Stomach (tissue), 9 donors: Measurements from ENCODE around the gene DHCR24. TPM values are rescaled to one million over a fixed set of nuclear protein-coding genes. Genes with fewer than 3 reads are reported as not detected.

Experiments
- DNase-seq, 2 donors: peaks; one replicate each; pipeline versions ENCODE4 v3.0.0 to v3.0.0-alpha.2; 2013 to 2019
- H3K27ac ChIP-seq, 5 donors: fragments of 200-600 bp in 4 of 5; sonication (generic) in 4 of 5; one replicate each; pipeline ENCODE4 v1.5.1; 2013 to 2019; ENCODE audit warnings: mild to moderate bottlenecking in 1 of 5, moderate library complexity in 1 of 5
- H3K27me3 ChIP-seq, 3 donors: fragments of 200-600 bp; sonication (generic); one replicate each; pipeline ENCODE4 v1.5.1; 2017 to 2019; ENCODE audit warnings: mixed run types in 1 of 3
- H3K36me3 ChIP-seq, 4 donors: fragments of 200-600 bp; sonication (generic); 1 replicate in 3 of 4; 2 replicates in 1 of 4; pipeline ENCODE4 v1.5.1; 2016 to 2019
- H3K4me1 ChIP-seq, 4 donors: fragments of 200-600 bp; sonication (generic); one replicate each; pipeline ENCODE4 v1.5.1; 2016 to 2019
- H3K4me3 ChIP-seq, 4 donors: fragments of 200-600 bp; sonication (generic) in 3 of 4; one replicate each; pipeline ENCODE4 v1.5.1; 2016 to 2019; ENCODE audit warnings: mild to moderate bottlenecking in 1 of 4
- H3K9me3 ChIP-seq, 4 donors: fragments of 200-600 bp; sonication (generic); one replicate each; pipeline ENCODE4 v1.5.1; 2016 to 2019
- EP300 ChIP-seq: sonication (generic); formaldehyde crosslinking; IDR thresholded peaks from one replicate; pipeline ENCODE4 v1.6.1; 2017; ENCODE audit warnings: antibody characterized with exemption
- POLR2A ChIP-seq, 4 donors: fragments of 450-650 bp; IDR thresholded peaks; one replicate each; pipeline ENCODE4 v1.6.1; 2016; ENCODE audit warnings: antibody characterized with exemption in 4 of 4, control low read depth in 2 of 4, mild to moderate bottlenecking in 1 of 4, moderate library complexity in 1 of 4
- POLR2AphosphoS5 ChIP-seq, 3 donors: sonication (generic); formaldehyde crosslinking; IDR thresholded peaks; one replicate each; pipeline ENCODE4 v1.6.1; 2016; ENCODE audit warnings: antibody characterized with exemption in 3 of 3
- WGBS, 5 donors: extraction: QIAGEN DNeasy Blood & Tissue Kit in 3 of 5; methylation state at CpG; one replicate each; pipeline versions ENCODE4 v1.1.5 to v1.1.7; 2013 to 2018; 5-methylcytosine and 5-hydroxymethylcytosine counted together
- intact Hi-C: fragments of 100-400 bp; cut with DNase I; formaldehyde crosslinking; loops from one replicate; pipeline ENCODE4 v1.15.1; 2023; ENCODE audit warnings: low total_unique reads
- polyA plus RNA-seq, 3 donors: library from polyadenylated mRNA; stranded (reverse); fragments of 200-250 nt; gene quantifications; one replicate each; pipeline ENCODE4 v1.2.3, GENCODE V29; 2013
- total RNA-seq, 5 donors: library from RNA; depleted of rRNA; stranded (reverse); fragments of >200 nt; gene quantifications; one replicate each; pipeline versions ENCODE4 v1.1.0 to v1.2.3, GENCODE V29; 2014 to 2016
- TF ChIP-seq, protein P1 (sequence below), 7 experiments: fragments of 450-650 bp in 4 of 7; fragments of 200-600 bp in 3 of 7; sonication (generic) in 3 of 7; IDR thresholded peaks; one replicate each; pipeline ENCODE4 v1.5.1; 2016 to 2019; ENCODE audit warnings: antibody characterized with exemption in 7 of 7, control low read depth in 2 of 7, mild to moderate bottlenecking in 1 of 7
- donor health status: healthy with polysubstance abuse.
- donor health status: Bipolar disorder and iron deficiency.
- donor health status: healthy.

The DHCR24 gene
- total and polyA plus RNA-seq, 8 donors, result 20.0 to 347 (median 69.0) TPM

DNA sequence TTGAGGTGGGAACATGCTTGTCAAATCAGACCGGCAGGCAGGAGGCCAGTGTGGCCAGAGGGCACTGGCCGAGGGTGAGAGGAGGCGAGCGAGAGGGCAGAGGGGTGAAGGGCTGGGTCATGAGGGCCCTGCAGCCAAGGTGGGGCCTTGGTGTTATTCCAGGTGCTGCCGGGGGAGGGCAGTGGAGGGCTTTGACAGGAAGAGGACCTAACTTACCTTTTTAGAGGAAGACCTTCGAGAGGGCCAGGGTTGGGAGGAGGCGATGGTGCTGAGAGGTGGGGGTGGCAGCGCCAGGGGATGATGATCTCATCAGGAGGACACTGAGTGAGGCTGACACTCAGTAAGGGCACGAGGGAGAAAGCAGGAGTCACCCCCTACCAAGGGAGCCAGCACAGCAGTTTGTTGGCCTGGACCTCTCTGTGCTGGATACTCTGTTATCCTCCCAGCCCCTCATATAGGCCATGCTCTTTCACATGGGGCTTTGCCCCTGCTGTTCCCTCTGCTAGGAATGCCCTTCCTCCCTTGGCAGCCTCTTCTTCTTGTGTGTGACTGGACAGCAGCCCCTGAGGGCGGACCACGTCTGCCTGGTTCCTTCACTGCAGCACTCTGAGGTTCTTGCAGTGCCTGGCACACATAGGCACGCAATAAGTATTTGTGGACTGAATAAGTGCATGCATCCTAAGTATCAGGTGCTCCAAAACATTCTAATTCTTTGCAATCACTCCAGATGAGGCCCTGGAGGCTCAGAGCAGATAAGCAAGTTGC, 78.4 kb downstream of the DHCR24 start:
- intact Hi-C loops, result no loop called here
- WGBS, 5 donors, result 68 to 90% (median 78%) methylated on average over 12 of the region's 12 CpGs
- Histone ChIP-seq H3K27ac (no peak overlapping the region), H3K4me1 (peaks cover 0 to 29% (median 3%) of the 10 kb centered on the region in 4 donors), H3K36me3 (no peaks in the 10 kb centered on the region), H3K4me3 (no peak overlapping the region), H3K27me3 (peaks cover 0 to 8% (median 0%) of the 10 kb centered on the region in 3 donors), H3K9me3 (no peaks in the 10 kb centered on the region)
- TF ChIP-seq EP300, result no peak
- no peak for TF ChIP-seq POLR2AphosphoS5 (IDR thresholded peaks at IDR 0.05)
- TF ChIP-seq, protein P1, sequence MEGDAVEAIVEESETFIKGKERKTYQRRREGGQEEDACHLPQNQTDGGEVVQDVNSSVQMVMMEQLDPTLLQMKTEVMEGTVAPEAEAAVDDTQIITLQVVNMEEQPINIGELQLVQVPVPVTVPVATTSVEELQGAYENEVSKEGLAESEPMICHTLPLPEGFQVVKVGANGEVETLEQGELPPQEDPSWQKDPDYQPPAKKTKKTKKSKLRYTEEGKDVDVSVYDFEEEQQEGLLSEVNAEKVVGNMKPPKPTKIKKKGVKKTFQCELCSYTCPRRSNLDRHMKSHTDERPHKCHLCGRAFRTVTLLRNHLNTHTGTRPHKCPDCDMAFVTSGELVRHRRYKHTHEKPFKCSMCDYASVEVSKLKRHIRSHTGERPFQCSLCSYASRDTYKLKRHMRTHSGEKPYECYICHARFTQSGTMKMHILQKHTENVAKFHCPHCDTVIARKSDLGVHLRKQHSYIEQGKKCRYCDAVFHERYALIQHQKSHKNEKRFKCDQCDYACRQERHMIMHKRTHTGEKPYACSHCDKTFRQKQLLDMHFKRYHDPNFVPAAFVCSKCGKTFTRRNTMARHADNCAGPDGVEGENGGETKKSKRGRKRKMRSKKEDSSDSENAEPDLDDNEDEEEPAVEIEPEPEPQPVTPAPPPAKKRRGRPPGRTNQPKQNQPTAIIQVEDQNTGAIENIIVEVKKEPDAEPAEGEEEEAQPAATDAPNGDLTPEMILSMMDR (IDR thresholded peaks at IDR 0.05), result no peak
- no peak for TF ChIP-seq POLR2A (IDR thresholded peaks at IDR 0.05)
- peak in 1 of 2 donors; percentile 20 for DNase-seq

DNA sequence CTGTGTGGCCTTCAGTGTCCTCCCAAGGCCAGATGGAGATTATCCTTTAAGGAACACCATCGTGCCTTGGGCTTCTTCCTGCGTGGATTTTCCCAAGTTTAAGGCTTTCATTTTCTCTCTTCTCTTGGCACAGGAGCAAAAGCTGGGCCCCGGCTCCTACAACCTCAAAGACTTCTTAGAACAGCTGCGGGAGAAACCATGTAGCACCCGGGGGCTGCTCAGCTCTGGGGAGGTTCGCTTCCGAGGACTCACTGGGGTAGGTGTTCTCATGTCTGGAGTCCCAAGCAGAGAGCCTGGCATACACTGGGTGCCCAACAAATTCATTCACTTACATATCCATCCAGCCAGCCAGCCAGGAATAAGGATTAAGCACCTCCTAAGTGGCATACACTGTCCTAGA, 79.2 kb downstream of the DHCR24 start:
- Histone ChIP-seq H3K27me3 (peaks cover 0 to 8% (median 0%) of the 10 kb centered on the region in 3 donors), H3K4me3 (no peak overlapping the region), H3K36me3 (no peaks in the 10 kb centered on the region), H3K9me3 (no peaks in the 10 kb centered on the region), H3K27ac (peak overlapping the region in 3 of 5 donors; percentile 16 to 53 (median 43)), H3K4me1 (peaks cover 0 to 30% (median 3%) of the 10 kb centered on the region in 4 donors)
- DNase-seq, result peak in 1 of 2 donors; percentile 23
- intact Hi-C loops, result no loop called here
- WGBS, 5 donors, result 78 to 93% (median 81%) methylated on average over 6 to 7 of the region's 7 CpGs
- TF ChIP-seq EP300 (no peak), POLR2AphosphoS5 (IDR thresholded peaks at IDR 0.05) (no peak), POLR2A (IDR thresholded peaks at IDR 0.05) (no peak)
- TF ChIP-seq, protein P1 (IDR thresholded peaks at IDR 0.05), result no peak

DNA sequence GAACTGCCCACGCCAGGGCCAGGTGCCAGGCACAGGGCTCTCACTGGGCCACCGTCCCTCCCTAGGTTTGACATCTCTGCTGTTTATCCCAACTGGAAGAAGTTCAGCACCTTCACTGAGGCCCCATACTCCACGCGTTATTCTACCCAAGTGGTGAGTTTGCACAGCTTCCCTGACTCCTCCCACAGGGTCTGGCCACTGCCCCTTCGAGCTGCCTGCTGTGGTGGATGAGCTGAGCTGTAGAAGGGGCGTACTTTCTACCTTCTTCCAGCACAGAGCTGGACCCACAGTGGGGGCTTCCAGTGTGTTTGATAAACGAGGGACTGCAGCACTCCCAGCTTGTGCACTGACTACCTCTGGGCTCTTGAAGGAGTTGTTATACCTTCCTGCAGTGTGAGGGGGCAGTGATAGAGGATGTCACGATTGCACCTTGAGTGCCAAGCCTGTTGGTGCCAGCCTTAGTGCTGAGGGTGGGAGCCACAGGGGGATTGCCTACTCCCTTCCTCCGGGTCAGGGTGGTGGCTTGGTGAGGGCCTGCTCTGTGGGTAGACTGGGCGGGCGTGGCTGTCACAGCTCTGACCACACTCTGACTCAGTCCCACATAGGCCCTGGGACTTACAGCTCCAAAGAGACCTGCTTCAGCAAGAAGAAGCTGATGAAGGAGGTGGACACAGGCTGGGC, 79.9 kb downstream of the DHCR24 start:
- H3K4me3 ChIP-seq, result no peak overlapping the region
- peak overlapping the region in 3 of 5 donors; percentile 16 to 53 (median 43) for H3K27ac ChIP-seq
- H3K36me3 ChIP-seq, result no peaks in the 10 kb centered on the region
- WGBS, 5 donors, result 56 to 61% (median 56%) methylated on average over 5 to 11 of the region's 11 CpGs
- no peaks in the 10 kb centered on the region for H3K9me3 ChIP-seq
- TF ChIP-seq POLR2A (IDR thresholded peaks at IDR 0.05), result no peak
- TF ChIP-seq, protein P1 (IDR thresholded peaks at IDR 0.05), result no peak
- no peak for TF ChIP-seq POLR2AphosphoS5 (IDR thresholded peaks at IDR 0.05)
- TF ChIP-seq EP300, result no peak
- intact Hi-C loops, result no loop called here
- DNase-seq, result peak; percentile 63 to 64
- peaks cover 0 to 30% (median 4%) of the 10 kb centered on the region in 4 donors for H3K4me1 ChIP-seq
- peaks cover 0 to 8% (median 0%) of the 10 kb centered on the region in 3 donors for H3K27me3 ChIP-seq

DNA sequence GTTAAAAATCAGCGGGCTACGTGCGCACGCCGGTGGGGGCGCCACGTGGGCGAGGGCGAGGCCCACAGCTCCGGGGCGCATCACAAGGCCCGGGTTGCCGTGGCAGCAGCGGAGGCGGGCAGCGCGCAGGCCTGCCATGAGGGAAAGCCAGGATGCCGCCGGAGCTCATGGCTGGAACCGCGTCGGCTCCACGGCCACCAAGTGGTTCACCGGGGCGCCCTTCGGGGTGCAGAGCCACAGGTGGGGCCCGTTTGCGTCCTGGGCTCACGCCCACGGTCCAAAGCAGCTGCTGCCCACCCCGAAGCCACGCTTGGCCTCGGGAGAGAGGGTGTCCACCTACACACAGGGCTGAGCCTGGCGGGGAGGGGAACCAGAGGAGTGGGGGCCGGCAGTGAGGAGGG, 81.0 kb downstream of the DHCR24 start:
- WGBS, 5 donors, result 77 to 85% (median 80%) methylated on average over 27 to 35 of the region's 35 CpGs
- H3K4me3 ChIP-seq, result no peak overlapping the region
- H3K27me3 ChIP-seq, result peaks cover 0 to 18% (median 3%) of the 10 kb centered on the region in 3 donors
- no peaks in the 10 kb centered on the region for H3K36me3 ChIP-seq
- H3K4me1 ChIP-seq, result peaks cover 3 to 41% (median 14%) of the 10 kb centered on the region in 4 donors
- H3K27ac ChIP-seq, result no peak overlapping the region
- no peak for TF ChIP-seq POLR2AphosphoS5 (IDR thresholded peaks at IDR 0.05)
- TF ChIP-seq, protein P1 (IDR thresholded peaks at IDR 0.05), result no peak
- no peak for TF ChIP-seq EP300
- no peak for TF ChIP-seq POLR2A (IDR thresholded peaks at IDR 0.05)
- no peaks in the 10 kb centered on the region for H3K9me3 ChIP-seq
- peak in 1 of 2 donors; percentile 22 for DNase-seq
- intact Hi-C loops, result no loop called here
